HL-60 (cell line): Measurements from ENCODE around the gene ATP9B.

Experiments
- DNase-seq, 2 experiments: peaks; one replicate each; pipeline ENCODE4 v3.0.0-alpha.2; 2010 to 2020; ENCODE audit warnings: low read depth in 1 of 2, low spot score in 1 of 2
- H3K27ac ChIP-seq: fragments of 250-450 bp; sonication (Bioruptor Pico); replicated peaks from 2 replicates; pipeline ENCODE4 v1.5.1; 2020; ENCODE audit warnings: mild to moderate bottlenecking, moderate library complexity
- H3K27me3 ChIP-seq: fragments of 250-450 bp; sonication (Bioruptor Pico); 2 replicates; pipeline ENCODE4 v1.5.1; 2021; ENCODE audit warnings: mild to moderate bottlenecking, moderate library complexity; ENCODE audit not compliant: insufficient read depth, poor library complexity, severe bottlenecking
- H3K4me3 ChIP-seq: replicated peaks from 2 replicates; pipeline ENCODE4 v1.5.1; 2011; ENCODE audit warnings: mild to moderate bottlenecking, control low read depth, low read length; ENCODE audit not compliant: insufficient read depth
- CTCF ChIP-seq: IDR thresholded peaks from one replicate; pipeline ENCODE4 v1.5.1; 2011; ENCODE audit warnings: low read length, control low read depth, inconsistent platforms; ENCODE audit not compliant: insufficient read depth
- GABPA ChIP-seq: IDR thresholded peaks from 2 replicates; pipeline ENCODE4 v1.6.1; 2012; ENCODE audit warnings: low read depth
- POLR2AphosphoS5 ChIP-seq: IDR thresholded peaks from 2 replicates; pipeline ENCODE4 v1.6.1; 2012; ENCODE audit warnings: low read depth
- REST ChIP-seq: IDR thresholded peaks from 2 replicates; pipeline ENCODE4 v1.6.1; 2012; ENCODE audit warnings: low read depth; ENCODE audit not compliant: insufficient replicate concordance
- SPI1 ChIP-seq: IDR thresholded peaks from 2 replicates; pipeline ENCODE4 v1.6.1; 2012; ENCODE audit warnings: low read depth, mild to moderate bottlenecking, borderline replicate concordance

ATP9B gene

GRCh38 chr18:79245517-79246001 lies 176.4 kb downstream of the ATP9B start:
- no peak overlapping the region for H3K27ac ChIP-seq
- no peak for DNase-seq
- H3K27me3 ChIP-seq = no peaks in the 10 kb centered on the region
- TF ChIP-seq GABPA (no peak), POLR2AphosphoS5 (no peak), SPI1 (no peak), CTCF (no peak), REST (no peak)
- H3K4me3 ChIP-seq = no peak overlapping the region

- H3K27ac ChIP-seq = no peak overlapping the region
- DNase-seq = peak; percentile 44 to 83
- no peak for TF ChIP-seq REST
- TF ChIP-seq CTCF = peak; percentile 99
- peak; percentile 30; the same call in 1 of the 2 replicates for TF ChIP-seq SPI1
- no peak for TF ChIP-seq POLR2AphosphoS5
- H3K27me3 ChIP-seq = no peaks in the 10 kb centered on the region
- no peak overlapping the region for H3K4me3 ChIP-seq
These were observed 177.3 kb downstream of the ATP9B start for GRCh38 chr18:79246309-79247108.

- Histone ChIP-seq H3K4me3 (no peak overlapping the region), H3K27ac (no peak overlapping the region), H3K27me3 (no peaks in the 10 kb centered on the region)
- DNase-seq = no peak
- TF ChIP-seq CTCF (no peak), POLR2AphosphoS5 (no peak)
These were observed 179.4 kb downstream of the ATP9B start for GRCh38 chr18:79248495-79249060.
